Retina (tissue), 1 donor: ENCODE data around the gene HECTD3.
A peak's percentile ranks its signal among the peaks of the same experiment; 100 is the strongest.
"Not testable (repeated sequence)": the region's sequence is repeated elsewhere in the genome, so short reads cannot be mapped to it uniquely, and the experiment has no call there.

Experiments
- DNase-seq: peaks from one replicate; pipeline ENCODE4 v3.0.0-alpha.2; 2016

The HECTD3 gene

DNA sequence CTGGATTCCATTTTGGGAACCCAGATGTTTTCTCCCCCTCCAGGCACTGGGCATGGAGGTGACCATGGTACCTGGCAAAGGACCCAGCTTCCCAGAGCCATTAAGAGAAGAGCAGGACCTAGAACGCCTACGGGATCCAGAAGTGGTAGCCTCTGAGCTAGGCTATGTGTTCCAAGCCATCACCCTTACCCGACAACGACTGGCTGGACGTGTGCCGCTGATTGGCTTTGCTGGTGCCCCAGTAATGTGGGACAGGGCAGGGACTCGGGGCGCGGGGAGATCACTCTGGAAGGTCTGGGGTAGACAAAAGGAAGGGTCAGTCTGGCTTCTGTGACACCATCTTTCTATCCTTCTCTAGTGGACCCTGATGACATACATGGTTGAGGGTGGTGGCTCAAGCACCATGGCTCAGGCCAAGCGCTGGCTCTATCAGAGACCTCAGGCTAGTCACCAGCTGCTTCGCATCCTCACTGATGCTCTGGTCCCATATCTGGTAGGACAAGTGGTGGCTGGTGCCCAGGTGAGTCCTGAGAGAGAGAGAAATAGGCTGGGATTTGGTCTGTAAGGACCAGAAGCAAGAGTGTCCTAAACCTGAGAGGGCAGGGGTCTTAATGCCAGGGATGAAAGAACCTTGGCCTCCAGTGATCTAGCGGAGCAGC, 2.6 kb upstream of the HECTD3 start:
- no peak for DNase-seq

DNA sequence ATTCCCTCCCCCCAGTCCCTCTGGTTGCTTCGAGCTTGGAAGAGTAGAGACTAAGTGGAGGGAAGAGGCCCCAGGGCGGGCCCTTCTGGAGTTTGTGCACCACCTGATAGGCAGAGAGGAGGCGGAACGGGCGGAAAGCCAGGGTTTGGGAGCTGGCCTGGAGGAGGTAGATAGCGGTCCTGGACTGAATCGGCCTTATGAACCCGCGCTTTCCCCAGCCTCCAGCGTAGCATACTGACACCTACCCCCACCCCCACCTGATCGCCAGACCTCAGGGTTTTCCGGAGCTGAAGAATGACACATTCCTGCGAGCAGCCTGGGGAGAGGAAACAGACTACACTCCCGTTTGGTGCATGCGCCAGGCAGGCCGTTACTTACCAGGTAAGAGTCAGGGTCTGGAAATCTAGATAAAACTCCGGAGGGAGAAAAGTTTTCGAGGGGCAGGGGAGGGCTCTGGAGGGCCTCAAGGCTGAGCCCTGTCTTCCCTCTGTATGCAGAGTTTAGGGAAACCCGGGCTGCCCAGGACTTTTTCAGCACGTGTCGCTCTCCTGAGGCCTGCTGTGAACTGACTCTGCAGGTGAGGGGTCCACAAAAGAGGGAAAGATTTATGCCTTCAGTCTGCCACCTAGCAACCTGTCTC, 1.6 kb upstream of the HECTD3 start:
- no peak for DNase-seq

DNA sequence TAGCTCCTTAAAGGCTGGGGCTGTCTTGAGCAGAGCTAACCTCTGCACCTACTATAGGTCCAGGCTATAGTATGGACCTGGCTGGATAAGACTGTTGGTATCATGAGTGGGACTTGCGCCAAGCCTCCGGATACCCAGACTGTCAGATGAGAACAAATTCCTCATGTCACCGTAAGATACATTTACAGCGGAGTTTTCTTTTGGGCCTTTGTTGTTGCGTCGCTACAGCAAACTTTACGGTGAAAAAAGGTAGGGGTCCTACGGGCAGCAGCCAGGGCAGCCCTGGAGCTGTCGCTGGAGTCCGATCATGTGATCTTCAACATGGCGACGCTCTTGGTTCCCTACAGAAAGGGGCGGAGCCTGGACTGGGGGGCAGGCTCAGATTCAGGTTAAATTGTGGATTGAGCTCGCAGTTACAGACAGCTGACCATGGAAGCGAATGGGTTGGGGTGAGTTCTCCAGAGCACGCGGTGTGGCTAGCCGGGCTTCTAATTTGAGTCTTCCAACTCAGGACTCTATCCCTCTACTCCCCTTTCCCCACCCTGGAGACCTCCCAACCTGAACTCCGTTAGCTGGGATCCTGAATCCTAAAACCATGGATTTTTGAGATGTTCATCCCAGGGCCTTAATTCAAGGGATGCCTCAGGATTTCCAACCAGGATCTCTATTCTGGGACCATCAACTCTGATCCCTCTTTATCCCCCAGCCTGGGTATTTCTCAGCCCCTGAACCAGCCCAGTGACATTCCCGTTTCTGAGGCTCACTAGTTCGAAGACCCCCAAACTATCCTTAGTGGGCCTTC, 914 bp upstream of the HECTD3 start, which contains the start of gene UROD:
UROD (plus strand) TSS at position 418 of the 802 bp plus-strand sequence; CDS start at position 430, 12 bp downstream.
- DNase-seq = peak; percentile 93

DNA sequence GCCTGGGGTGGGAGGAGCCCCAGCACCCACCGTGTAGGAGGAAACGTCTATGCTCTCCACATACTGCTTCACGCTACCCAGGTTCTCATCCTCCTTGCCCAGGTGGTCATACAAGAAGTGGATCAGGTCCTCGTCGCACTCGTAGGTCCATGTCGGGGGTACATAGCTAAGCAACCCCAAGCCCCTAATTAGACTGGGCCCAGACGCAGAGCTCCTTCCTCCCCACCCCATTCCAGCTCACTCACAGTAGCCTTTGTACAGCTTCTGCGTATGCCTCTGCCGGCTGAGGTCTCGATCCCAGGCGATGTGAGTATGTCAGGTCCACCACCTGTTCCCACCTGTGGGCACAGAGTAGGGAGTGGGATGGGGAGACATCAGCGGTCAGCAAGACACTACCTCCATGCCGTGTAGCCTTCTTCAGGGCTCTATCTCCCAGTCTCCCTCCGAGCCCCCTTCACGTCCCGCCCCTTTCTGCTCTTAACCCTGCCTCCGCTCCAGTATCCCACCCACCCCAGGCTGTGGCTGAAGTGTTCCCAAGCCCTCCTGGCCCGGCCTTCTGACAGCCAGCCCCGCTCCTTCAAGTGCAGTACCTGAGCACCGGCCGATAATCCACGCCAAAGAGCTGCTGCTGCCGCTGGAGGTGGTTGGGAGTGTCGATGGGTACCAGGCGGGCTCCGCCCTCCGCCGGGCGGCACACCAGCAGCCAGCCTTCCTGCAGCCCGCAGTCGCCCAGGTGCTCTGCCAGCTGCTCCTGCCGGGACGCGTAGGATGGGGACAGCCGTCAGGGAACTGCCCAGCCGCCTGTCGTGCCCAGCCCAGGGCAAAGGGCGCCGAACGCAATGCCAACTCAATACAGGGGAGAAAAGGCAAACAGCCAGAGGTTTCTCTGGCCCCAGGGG, 919 bp downstream of the HECTD3 start:
- no peak for DNase-seq

DNA sequence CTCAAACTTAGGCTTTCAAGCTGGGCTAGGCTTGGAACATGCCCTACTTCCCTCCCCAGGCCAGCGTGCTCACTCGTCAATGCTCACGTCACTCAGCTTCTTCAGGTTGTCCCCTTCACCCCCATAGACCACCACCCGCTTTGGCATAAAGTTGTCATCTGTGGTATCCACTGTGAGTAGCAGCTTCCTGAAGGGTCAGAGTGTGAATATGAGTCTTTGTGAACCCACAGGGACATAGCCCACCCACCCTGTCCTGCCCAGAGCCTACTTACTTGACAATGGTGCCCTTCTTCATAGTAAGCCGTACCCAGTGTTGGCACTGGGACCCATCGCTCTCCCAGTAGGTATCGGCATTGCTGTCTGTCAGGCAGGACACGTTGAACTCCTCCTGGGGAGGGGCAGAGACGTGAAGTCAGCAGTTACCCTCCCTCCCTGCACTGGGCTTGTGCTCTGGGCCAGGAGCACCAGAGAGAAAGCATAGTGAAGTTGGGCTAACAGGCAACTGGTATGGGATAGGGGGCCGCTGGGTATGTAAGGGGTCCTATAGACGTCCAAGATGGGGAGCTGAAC, 1.7 kb downstream of the HECTD3 start:
- no peak for DNase-seq

DNA sequence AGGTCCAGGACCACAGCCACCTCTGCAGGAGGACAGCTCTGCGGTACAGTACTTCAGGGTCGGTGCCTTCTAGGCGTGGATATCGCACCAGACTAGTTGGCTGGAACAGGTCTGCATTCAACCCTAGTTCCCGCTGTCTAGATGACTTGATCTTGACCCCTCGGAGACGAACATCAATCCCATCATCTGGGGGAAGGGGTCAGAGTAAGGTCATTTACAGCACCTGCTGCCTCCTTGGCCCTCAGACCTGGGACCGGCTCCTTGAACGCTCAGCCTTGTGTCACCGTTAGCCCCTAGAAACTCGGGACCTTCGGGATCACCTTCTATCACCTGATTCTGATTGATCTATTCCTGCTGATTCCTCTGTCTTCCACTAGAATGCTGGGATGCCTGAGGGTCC, 2.6 kb downstream of the HECTD3 start:
- no peak for DNase-seq

DNA sequence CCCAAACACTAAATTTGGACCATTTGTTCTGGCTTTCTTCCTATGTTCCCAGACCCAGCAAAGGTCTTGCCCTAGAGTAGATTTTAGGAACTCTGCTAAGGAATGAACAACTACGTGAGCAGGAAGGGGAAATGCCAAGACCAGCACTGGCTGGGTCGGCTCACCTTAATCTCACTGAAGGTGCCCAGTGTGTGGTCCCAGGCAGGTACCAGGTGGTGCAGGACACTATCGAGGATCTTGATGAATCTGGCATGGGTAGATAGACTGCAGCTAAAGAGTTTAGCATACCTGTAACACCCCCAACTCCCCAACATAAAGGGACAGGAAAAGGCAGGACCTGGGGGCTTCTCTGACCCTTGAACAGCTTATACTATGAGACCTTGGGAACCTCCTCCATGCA, 3.0 kb downstream of the HECTD3 start:
- no peak for DNase-seq

DNA sequence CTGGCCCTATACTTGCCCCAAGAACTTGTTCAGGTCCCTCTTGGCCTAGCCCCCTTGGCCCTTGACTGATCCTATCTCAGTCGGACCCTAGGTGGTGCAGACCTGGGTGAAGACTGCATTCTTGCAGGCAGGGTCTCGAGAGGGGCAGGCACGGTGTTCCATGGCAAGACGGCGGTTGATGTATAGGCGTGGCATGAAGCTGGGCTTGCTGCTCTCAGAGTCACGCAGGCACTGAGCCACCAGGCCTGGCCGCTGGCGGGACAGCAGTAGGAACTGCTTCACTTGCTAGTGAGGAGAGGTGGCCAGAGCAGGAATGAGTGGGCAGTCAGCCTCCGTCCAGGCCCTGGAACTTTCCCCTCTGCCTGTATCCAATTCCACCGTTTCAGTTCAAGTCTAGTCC, 3.8 kb downstream of the HECTD3 start:
- no peak for DNase-seq

DNA sequence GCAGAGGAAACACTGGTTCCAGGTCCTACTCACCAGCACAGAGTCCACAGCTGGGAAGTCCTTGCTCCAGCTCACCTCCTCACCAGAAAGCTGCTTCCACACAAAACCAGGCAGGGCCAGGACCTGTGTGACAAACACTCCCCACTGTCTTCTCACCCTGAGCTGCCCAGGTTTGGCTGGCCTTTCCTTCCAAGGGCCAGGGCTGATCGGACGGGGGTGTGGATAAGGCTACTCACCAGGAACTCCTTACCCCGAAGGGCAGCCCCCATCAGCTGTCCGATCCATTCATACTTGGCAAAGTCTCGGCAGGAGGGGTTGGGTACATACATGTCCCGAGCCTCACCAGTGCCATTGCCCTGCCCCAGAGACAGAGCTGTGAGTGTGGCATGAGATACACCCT, 5.4 kb downstream of the HECTD3 start:
- no peak for DNase-seq

DNA sequence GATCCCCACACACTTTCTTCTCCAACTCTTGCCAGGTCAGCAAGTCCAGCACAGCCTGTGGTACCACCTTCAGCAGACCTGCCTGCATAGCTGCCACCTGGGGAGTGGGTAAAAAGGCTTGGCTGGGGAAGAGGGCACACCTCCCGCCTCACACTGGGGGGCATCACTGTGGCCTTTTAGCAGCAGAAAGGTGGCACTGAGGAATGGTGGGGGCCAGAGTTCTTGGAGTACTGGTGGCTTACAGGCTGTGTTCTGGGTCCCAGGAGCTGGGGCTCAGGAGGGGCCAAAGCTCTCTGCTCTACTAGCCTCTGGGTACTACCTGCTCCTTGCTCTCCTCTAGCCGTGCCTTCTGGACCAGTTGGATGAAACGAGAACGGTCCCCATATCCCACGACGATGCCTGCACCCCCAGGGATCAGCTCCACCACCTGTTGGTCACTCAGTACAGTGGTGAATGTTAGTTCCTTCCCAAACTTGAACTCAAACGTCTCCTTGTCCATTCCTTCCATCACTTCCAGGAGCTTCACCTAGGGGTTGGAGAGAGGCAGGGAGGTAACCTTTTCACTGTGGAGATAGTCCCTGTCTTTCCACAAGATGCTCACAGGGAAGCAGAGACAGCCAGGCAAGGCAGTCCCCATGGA, 6.7 kb downstream of the HECTD3 start:
- DNase-seq = no peak

DNA sequence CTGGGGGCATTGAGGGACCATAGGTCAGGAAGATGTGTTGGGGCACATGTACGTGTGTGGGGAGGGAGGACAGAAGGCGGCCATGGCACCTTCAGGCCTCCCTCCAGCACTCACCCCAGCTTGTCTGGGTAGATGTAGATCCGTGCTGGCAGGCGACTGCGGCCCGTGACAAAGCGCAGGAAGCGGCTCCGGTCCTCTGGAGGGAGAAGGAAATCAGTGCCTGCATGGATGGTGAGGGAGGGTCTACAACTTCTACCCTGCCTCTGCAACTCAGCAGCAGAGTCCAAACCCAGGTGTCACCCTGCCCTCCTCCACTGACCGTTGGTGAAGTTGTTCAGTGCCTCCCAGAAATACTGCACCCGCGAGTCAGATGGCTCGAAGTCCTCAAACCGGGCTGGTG, 7.4 kb downstream of the HECTD3 start:
- DNase-seq = no peak

DNA sequence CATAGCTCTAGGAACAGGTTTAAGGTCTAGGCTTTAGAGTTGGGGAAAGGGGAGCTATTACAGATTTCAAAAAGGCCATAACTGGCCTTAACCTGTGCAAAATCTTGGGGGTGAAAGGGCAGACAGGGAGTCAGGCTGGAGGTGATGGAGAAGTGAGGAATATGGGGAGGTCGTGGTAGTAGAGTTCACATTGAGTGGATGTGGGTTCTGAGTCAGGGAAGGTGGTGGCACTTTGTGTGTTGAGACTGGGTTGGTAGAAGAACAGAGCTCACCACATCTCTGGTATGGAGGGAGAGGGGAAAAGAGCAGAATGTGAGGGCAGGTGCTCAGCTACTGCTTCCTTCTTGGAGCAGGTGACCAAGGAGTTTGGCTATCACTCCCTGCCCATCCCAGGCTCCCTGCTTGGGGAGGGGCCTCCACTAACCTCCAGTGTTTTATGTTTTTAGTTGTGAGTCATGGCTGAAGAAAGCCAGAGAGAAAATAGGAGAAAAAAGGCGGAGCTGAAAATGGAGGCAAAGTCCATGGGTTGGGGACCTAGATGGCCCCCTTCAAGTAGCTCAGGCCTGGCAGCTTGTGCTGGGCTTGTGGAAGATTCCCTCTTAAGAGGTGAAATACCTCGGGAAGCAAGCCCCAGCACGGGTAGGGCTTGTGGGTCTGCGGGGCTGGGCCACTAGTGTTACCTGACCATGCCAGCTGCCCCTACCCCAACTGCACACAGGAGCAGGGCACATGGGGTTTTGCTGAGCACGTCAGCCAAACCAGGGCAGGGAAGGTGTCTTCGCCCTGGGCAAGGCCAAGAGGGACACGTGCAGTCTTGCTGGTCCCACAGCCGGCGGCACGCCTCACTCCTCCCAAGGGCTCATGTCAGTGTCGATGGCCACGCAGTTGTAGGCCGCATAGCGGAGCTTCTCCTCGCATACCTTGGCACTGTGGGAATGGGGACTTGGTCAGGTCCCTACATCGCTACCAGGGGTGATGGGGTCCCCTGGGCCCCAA, 8.2 kb downstream of the HECTD3 start:
- no peak for DNase-seq

DNA sequence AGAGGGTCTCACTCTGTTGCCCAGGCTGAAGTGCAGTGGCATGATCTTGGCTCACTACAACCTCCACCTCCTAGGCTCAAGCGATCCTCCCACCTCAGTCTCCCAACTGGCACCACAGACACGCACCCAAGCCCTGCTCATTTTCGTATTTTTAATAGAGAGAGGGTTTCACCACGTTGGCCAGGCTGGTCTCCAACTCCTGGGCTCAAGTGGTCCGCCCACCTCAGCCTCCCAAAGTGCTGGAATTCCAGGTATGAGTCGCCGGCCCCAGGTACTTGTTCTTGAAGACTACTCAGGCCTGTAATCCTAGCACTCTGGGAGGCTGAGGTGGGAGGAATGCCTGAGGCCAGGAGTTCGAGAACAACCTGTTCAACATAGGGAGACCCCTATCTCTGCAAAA, 9.5 kb downstream of the HECTD3 start:
- not testable (repeated sequence) for DNase-seq

DNA sequence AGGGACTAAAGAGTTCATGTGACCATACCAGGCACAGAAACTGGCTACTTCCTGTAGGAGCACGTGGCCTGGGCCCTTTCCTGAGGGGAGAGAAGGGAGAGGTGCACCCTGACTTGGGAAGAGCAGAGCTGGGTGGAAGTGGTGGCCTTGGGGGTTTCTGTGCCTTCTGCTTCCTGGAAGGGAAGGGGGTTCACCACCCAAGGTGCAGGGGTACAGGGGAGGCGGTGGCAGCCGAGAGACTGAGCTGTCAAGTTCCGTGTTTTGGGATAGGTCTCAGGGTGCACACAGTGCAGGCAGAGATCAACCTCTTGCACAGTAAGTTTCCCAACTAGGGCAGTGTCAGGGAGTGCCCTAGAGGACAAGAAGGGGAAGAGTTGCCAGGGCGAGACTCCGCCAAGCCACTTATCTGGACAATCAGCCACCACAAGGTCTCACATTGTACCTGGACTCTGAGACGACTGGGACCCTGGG, 10.1 kb downstream of the HECTD3 start:
- DNase-seq = no peak

DNA sequence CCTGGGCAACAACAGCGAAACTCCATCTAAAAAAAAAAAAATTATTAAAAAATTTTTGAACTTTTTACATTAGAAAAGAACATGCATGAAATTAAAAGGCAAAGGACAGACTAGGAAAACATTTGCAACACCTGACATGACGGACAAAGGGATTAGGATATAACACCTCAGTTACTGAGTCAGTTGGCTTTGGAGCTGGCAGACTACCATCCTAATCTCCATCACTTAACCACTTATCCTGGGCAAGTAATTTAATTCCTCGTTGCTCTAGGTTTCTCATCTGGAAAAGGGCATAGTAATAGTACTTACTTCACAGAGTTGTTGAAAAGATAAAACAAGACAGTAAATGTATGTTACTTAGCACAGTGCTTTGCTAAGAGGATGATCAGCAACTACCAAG, 11.9 kb downstream of the HECTD3 start:
- DNase-seq = no peak

DNA sequence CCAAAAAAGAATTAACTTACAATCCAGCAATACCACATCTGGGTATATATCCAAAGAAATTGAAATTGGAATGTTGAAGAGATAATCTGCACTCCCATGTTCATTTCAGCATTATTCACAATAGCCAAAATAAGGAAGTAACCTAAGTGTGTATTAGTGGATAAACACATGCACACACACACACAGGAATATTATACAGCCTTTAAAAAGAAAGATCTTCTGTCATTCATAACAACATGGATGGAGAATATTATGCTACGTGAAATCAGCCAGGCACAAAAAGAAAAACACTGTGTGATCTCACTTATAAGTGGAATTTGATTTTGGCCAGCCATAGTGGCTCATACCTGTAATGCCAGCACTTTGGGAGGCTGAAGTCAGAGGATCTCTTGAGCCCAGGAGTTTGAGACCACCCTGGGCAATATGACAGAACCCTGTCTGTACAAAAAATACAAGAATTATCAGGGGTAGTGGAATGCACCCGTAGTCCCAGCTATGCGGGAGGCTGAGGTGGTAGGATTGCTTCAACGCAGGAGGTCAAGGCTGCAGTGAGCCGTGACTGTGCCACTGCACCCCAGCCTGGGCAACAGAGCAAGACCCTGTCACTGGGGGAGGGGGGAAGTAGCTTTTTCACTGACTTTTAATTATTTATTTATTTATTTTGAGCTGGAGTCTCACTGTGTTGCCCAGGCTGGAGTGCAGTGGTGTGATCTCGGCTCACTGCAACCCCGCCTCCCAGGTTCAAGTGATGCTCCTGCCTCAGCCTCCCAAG, 15.5 kb downstream of the HECTD3 start:
- DNase-seq = no peak

DNA sequence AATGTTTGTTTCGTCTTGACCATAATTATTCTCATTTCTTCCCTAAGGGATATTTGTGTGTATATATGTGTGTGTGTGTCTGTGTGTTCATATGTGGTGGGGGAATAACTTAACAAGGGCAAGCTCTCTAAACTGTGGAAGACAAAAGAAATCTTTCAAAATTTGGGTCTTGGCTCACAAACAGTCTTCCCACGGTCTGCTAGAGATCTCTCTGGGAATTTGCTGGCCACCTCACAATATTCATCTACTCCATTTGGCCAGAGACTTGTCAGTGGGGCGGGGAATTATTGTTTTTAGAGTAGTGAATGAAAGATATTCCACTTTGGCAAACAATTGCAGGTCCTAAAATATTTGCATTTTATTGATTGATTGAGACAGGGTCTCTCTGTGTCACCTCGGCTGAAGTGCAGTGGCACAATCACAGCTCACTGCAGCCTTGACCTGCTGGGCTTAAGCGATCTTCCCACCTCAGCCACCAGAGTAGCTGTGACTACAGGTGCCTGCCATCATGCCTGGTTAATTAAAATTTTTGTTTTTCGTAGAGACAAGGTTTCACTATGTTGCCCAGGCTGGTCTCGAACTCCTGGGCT, 16.7 kb downstream of the HECTD3 start:
- DNase-seq = no peak

DNA sequence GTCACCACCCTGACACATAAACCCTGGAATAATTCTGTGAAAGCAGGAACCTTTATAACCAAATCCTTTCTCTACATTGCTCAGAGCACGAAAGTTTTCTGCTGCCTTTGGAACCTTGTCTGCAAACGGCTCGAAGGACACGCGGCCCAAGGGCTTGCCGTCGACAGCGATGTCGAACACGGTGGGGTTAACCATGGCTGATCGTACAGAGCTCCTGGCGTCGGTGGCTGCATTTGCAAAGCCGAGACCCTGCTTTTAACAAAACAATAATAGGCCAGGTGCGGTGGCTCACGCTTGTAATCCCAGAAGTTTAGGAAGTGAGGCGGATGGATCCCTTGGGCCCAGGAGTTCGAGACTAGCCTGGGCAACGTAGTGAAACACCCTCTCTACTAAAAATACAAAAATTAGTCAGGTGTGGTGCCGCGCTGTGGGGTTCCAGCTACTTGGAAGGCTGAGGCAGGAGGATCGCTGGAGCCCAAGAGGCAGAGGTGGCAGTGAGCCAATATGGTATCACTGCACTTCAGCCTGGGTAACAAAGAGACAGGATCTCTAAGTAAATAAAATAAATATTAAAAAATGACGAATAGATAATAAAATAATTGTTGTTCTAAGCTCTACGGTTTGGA, 22.5 kb downstream of the HECTD3 start:
- DNase-seq = no peak
